Measurements from ENCODE around the gene PDE4B.

Gene PDE4B

GRCh38 chr1:66323958-66324625 lies 531.4 kb downstream of the PDE4B start:
- in situ Hi-C loops (cut with HindIII; ENCODE audit: low sequenced_read_pairs): no loop called here

DNA sequence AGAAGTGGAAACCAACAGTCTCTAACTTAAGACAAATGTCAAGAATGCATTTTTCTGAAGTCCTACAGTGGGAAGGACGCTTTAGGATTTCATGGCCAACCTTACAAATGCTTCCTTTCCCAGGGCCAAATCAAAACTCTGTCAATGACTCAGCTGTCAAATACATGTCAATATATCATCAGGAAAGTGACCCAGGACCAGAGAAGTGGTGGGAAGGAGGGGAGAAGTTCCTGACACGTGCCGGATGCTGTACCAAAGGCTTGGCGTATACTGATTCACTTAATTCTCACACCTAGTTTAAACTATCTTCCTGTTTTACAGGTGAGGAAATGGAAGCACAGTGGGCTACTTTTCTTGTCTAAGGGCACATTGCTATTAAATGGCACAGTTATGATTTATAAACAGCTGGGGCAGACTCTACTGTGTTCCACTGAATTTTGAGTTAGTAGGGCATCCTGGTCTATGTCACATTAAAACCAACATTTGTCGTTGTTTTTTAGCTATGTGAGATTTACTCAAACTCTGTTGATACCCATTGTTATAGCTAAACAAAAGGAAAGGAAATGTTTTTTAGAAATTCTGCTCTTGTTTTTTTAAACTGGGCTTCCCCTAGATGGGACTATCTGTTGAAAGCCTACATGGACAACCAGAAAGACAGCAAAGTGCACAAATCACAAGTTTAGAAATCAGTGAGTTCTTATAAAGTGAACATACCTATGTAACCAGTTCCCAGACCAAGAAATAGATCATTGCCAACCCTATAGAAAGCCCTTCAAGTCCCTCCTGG lies 533.1 kb downstream of the PDE4B start:
- in situ Hi-C loops (cut with HindIII; ENCODE audit: low sequenced_read_pairs): no loop called here

GRCh38 chr1:66326867-66327266 lies 534.2 kb downstream of the PDE4B start:
- in situ Hi-C loops (cut with HindIII; ENCODE audit: low sequenced_read_pairs): no loop called here

DNA sequence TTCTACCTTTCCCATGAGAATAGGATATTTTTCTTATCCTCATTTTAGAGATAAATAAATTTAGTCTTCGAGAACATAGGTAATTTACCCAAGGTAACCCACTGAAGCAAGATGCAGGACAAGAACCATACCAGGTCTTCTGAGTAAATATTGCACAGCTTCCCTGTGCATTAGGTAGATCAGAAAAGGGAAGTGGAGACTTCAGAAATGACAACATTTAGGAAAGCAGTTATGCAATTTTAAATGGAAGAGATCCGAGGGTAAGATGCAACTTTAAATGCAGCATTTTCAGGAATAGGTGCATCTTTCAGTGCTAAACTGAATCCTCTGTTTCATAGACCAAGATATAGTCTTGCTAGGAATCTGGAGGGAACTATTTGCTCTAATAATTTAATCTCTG lies 534.9 kb downstream of the PDE4B start:
- in situ Hi-C loops (cut with HindIII; ENCODE audit: low sequenced_read_pairs): no loop called here

DNA sequence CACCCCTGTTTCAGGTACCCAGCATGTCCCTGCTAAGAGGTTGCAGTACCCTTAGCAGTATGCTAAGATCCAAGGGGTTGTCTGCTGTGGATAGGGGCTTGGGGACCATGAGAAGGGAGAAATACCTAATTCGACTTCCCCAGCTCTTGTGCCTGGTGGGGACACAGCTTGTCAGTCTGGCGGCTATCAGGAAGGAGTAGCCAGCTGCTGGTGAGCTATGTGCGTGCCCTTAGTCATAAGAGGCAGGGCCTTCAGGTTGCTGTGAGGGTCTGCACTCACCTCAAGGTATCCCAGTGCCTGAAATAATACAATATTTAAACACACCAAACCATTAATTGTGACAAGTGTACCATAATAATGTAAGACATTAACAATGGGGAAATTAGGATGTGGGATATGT lies 536.2 kb downstream of the PDE4B start:
- in situ Hi-C loops (cut with HindIII; ENCODE audit: low sequenced_read_pairs): no loop called here

DNA sequence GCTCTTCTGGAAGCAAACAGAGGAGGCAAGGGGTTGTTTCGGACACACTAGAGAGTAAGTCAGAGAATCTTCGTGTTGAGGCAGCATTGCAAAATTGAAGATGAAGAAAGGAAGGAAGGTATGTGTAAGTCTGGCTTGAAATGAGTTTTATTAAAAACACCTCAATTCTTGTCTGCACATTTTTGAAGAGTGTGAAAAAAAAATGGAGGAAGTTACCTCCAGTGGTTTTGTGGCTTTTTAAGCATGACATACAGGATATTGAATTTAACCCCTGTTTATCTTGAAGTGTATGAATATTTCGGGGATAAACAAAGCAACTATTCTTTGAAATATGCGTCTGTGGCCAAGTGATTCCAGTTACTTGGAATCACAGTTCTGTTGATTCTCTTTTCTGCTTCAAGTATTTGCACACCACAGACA lies 538.0 kb downstream of the PDE4B start:
- in situ Hi-C loops (cut with HindIII; ENCODE audit: low sequenced_read_pairs): no loop called here

GRCh38 chr1:66331658-66332547 lies 539.2 kb downstream of the PDE4B start:
- in situ Hi-C loops (cut with HindIII; ENCODE audit: low sequenced_read_pairs): no loop called here

DNA sequence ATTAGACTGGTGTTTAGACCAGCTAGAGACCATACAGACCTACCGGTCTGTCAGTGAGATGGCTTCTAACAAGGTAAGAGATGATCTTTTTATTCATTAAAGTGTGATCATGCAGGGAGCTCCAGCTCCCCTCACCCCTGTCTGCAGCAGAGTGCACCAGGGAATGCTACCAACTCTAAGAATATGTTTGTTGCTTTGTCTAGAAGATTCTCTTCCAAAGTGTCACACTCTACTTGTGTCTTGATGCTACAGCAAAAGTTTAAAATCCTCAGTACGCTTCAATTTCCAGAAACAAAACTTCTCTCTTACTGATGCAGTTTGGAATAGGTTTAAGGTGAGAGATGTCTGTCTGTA lies 539.8 kb downstream of the PDE4B start:
- in situ Hi-C loops (cut with HindIII; ENCODE audit: low sequenced_read_pairs): no loop called here

DNA sequence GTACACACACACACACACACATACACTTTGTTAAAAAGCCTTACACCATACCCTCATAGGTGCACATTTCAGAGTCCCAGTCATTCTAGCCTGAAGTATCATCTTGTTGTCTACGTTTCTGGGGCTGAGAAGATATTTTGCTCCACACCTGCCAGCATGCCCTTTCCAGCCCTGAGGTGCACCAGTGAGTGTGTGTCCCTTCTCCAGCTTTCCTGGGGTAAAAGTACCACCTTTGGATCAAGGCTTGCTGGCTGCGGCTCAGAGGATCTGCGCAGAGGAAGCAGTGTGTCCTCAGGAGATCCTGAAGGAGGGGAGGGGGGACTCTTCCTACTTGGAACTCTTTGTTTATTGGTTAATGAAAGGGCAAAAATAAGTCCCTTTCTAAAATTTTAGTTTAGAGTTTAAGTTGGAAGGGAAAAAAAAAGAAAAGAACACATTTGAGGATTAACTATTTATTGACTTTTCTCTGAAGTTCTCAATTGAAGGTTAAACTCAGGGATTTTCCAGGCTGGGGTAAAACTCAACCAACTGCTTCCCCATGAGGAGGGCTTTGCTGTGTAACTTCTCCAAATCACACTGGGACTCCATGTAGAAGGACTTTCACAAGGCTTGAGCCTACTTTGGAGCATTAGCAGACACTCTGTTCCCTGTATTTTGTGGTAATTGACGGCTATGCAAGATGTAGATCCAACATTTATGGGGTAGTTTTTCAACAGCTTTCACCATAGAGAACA lies 540.9 kb downstream of the PDE4B start:
- in situ Hi-C loops (cut with HindIII; ENCODE audit: low sequenced_read_pairs): no loop called here

- in situ Hi-C loops (cut with HindIII; ENCODE audit: low sequenced_read_pairs): no loop called here
Measured at GRCh38 chr1:66334318-66334717, 541.6 kb downstream of the PDE4B start.

- in situ Hi-C loops (cut with HindIII; ENCODE audit: low sequenced_read_pairs): no loop called here
Measured at GRCh38 chr1:66335125-66335524, 542.4 kb downstream of the PDE4B start.

DNA sequence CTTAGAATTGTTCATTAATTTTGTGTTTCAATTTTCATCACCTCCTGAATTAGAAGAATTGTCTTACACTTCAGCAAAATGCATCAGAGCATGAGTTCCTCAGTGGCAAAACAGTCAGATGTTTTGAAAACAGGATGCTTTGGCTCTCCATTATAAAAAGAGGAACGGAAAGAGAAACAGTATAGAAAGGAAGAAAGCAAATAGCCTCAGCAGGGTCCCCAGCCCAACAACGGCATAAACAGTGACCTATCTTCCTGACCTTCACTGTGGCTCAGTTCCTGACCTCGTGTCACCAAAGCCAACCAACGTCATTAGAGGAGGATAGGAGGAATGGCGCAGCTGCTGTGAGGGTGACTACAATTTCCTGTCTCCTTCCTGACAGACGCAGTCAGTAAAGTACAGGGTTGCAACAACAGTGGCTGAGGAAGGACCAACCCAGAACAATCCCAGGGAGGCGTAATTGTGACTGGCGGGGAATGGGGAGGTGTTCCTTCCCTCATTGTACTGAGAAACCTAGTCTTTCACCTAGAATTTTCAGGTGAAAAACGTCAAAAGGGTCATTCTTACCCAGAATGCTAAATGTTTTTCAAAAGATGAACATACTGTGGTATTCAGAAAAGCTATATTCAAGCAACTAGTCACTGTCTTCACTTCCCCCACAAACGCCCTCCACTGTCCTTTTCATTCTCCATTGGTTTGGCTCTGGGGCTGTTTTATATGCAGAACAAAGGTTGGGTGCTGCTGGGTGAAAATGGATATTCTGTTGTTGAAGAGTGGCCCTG lies 543.4 kb downstream of the PDE4B start:
- in situ Hi-C loops (cut with HindIII; ENCODE audit: low sequenced_read_pairs): no loop called here

DNA sequence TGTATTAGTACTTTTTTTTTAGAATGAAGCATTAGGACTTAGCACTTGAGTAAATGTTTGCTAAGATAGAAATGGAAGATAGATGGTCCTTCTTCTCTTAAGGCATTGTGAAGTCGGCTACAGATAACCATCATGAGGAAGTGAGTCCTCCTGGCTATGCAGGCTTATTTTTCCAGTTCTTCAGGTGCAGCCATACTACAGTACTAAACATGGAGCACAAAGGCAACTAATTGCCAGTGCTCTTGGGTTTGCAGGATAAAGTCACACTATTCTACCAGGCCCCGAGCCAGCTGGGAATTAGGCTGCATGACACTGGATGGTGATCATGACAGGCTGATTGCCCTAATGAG lies 543.9 kb downstream of the PDE4B start:
- in situ Hi-C loops (cut with HindIII; ENCODE audit: low sequenced_read_pairs): no loop called here

DNA sequence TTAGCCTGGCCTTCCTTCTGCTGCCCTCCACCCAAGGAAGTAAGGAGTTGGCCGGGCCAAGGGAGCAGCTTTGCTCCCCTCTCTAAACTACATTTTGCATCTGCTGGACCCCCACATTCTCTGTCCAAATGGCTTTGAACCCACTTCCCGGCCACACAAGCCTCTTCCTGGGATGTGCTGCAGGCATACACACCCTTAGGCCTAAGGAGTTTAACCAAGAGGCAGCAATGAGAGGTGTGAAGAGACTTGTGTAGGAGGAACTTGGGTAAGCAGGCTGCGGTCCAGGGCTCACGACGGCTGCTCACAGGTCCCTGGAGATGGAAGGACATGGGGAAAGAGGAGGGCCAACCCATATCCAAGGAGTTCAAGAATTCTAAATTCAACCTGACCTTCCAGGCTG lies 544.6 kb downstream of the PDE4B start:
- in situ Hi-C loops (cut with HindIII; ENCODE audit: low sequenced_read_pairs): no loop called here

GRCh38 chr1:66339944-66340343 lies 547.2 kb downstream of the PDE4B start:
- in situ Hi-C loops (cut with HindIII; ENCODE audit: low sequenced_read_pairs): no loop called here

DNA sequence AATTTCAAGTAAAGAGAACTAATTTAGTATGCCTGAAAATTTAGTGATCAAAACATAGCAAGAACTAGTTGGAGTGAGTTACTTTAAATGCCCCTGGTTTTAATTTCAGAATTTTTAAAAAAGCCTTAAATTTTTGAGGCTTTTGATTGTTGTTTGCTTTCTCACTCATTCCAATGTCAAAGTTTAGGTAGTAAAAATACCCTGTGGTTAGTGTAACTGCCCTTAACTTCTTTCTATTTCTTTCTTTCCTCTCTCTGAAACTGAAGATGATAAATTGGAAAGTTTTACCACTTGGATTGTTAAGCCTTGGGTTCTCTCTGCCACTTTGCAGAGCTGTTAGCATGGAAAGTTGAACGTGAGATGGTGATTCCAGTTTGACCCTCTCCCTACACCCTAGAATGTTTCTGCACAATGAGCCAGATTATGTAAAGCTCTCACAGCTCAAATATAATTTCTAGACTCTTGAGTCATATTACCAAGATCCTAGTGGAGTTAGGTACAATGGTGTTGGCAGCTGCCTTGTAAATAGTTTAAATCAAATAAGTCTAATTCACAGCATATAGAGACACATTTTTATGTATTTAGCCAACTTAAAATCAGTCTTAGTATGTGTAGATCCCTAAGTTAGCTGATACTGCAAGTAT lies 548.9 kb downstream of the PDE4B start:
- in situ Hi-C loops (cut with HindIII; ENCODE audit: low sequenced_read_pairs): no loop called here

DNA sequence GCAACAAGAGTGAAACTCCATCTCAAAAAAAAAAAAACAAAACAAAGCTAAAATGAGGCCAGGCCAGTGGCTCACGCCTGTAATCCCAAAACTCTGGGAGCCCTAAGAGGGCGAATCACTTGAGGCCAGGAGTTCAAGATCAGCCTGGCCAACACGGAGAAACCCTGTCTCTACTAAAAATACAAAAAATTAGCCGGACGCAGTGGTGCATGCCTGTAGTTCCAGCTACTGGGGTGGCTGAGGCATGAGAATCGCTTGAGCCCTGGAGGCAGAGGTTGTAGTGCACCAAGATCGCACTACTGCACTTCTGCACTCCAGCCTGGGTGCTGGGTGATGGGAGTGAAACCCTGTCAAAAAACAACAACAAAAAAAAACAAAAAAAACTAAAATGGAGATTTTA lies 550.0 kb downstream of the PDE4B start:
- in situ Hi-C loops (cut with HindIII; ENCODE audit: low sequenced_read_pairs): no loop called here

- in situ Hi-C loops (cut with HindIII; ENCODE audit: low sequenced_read_pairs): no loop called here
Measured at GRCh38 chr1:66343569-66344325, 551.1 kb downstream of the PDE4B start.
